Stimulated activated CD4-positive, alpha-beta T cell treated with anti-CD3 and anti-CD28 coated beads, Interleukin-2, amount 100 ng/mL, for 48 hours (primary cell): ENCODE measurements around the gene XPC.

ENCODE experiments used
- DNase-seq, 2 donors: peaks; one replicate each; pipeline ENCODE4 v3.0.0-alpha.2; 2020

The XPC gene

GRCh38 chr3:14169871-14170270, 8.5 kb downstream of the XPC start:
- DNase-seq, result no peak

- no peak for DNase-seq
Observed at GRCh38 chr3:14169435-14169834, 9.0 kb downstream of the XPC start.

GRCh38 chr3:14166877-14167603, 11.4 kb downstream of the XPC start:
- no peak for DNase-seq

GRCh38 chr3:14162178-14162577, 16.2 kb downstream of the XPC start:
- no peak for DNase-seq

- no peak for DNase-seq
Observed at GRCh38 chr3:14161282-14161681, 17.1 kb downstream of the XPC start.

- DNase-seq, result no peak
Observed at GRCh38 chr3:14159426-14159825, 19.0 kb downstream of the XPC start.

GRCh38 chr3:14158370-14158769, 20.0 kb downstream of the XPC start:
- DNase-seq, result no peak

- DNase-seq, result no peak
Observed at GRCh38 chr3:14157951-14158350, 20.4 kb downstream of the XPC start.

- DNase-seq, result no peak
Observed at GRCh38 chr3:14156843-14157561, 21.4 kb downstream of the XPC start.

- no peak for DNase-seq
Observed at GRCh38 chr3:14156201-14156600, 22.2 kb downstream of the XPC start.

GRCh38 chr3:14154895-14155440, 23.4 kb downstream of the XPC start:
- no peak for DNase-seq

GRCh38 chr3:14154276-14154675, 24.1 kb downstream of the XPC start:
- no peak for DNase-seq

- DNase-seq, result no peak
Observed at GRCh38 chr3:14153663-14154062, 24.7 kb downstream of the XPC start.

GRCh38 chr3:14152963-14153355, 25.4 kb downstream of the XPC start:
- DNase-seq, result no peak

GRCh38 chr3:14152233-14152962, 26.0 kb downstream of the XPC start:
- DNase-seq, result no peak

- DNase-seq, result no peak
Observed at GRCh38 chr3:14151471-14152083, 26.8 kb downstream of the XPC start.

- no peak for DNase-seq
Observed at GRCh38 chr3:14150491-14151230, 27.7 kb downstream of the XPC start.

GRCh38 chr3:14150078-14150477, 28.3 kb downstream of the XPC start:
- DNase-seq, result no peak

GRCh38 chr3:14148041-14148985, 30.1 kb downstream of the XPC start:
- DNase-seq, result no peak

GRCh38 chr3:14147617-14148016, 30.8 kb downstream of the XPC start:
- DNase-seq, result no peak

- no peak for DNase-seq
Observed at GRCh38 chr3:14147066-14147435, 31.4 kb downstream of the XPC start.
